Stimulated activated CD4-positive, alpha-beta T cell treated with anti-CD3 and anti-CD28 coated beads, Interleukin-1b, Interleukin-23, amount 100 ng/mL, for 1 hour (primary cell): ENCODE results near the gene NHSL2.

Experiments
- DNase-seq, 2 donors: peaks; one replicate each; pipeline ENCODE4 v3.0.0-alpha.2; 2020; ENCODE audit warnings: low read depth in 2 of 2

Gene NHSL2

GRCh38 chrX:72107320-72107719 lies 196.7 kb downstream of the NHSL2 start:
- no peak for DNase-seq

DNA sequence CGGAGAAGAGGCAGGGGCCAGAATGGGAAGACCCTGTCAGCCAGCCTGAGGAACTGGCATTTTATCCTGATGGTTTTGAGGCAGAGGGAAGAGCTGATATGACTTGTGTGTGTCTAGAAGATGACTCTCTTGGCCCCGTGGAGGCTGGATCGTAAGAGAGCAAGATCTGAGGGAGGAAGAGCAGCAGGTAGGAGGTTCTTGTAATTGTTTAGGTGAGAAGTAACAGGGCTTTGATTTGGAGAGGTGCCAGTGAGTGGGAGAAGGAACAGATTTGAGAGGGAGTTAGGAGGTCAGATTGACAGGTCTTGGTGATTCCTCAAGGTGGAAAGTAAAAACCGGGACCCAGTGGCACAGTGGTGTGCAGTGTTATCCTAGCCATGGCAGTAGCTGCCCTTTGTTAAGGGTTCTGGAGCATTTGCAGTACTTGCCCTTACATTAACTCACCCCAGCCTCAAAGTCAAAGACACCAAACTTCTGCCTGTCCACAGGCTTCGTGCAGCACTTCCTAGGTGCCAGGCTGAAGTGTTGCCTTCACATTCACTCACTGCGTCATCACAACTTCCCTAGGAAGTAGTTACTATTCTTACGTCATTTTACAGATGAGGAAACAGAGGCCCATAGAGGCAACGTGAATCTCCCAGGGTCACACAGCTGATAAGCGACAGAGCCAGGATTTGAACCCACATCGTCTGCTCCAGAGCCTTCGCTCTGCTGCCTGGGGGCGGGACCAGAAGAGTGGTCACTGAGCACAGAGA lies 197.4 kb downstream of the NHSL2 start:
- DNase-seq: no peak

- no peak for DNase-seq
Observed at GRCh38 chrX:72108666-72109065, 198.0 kb downstream of the NHSL2 start.

GRCh38 chrX:72110051-72110875 lies 199.6 kb downstream of the NHSL2 start:
- no peak for DNase-seq

GRCh38 chrX:72110876-72111708 lies 200.4 kb downstream of the NHSL2 start:
- DNase-seq: no peak

- DNase-seq: no peak
Observed at GRCh38 chrX:72113461-72113860, 202.8 kb downstream of the NHSL2 start.

- DNase-seq: no peak
Observed at GRCh38 chrX:72114306-72114705, 203.7 kb downstream of the NHSL2 start.

DNA sequence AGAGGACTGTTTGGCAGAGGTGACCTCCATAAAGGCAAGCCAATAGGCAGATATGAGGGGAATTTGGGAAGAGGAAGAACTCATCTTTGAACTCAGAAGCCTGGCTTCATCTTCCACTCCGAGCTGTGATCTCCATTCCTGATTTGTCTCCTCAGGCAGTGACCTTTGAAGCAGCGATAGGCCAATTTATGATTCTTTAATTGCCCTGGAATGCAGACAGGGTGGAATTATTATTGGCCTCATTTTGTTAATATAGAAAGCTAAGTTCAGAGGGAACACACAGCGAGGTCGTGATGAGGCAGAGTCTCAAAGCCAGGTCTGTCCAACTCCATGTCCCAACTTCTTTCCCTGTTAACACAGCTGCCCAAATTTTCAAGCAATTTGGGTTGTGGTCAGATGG lies 204.2 kb downstream of the NHSL2 start:
- DNase-seq: no peak

GRCh38 chrX:72115380-72115779 lies 204.7 kb downstream of the NHSL2 start:
- DNase-seq: no peak

DNA sequence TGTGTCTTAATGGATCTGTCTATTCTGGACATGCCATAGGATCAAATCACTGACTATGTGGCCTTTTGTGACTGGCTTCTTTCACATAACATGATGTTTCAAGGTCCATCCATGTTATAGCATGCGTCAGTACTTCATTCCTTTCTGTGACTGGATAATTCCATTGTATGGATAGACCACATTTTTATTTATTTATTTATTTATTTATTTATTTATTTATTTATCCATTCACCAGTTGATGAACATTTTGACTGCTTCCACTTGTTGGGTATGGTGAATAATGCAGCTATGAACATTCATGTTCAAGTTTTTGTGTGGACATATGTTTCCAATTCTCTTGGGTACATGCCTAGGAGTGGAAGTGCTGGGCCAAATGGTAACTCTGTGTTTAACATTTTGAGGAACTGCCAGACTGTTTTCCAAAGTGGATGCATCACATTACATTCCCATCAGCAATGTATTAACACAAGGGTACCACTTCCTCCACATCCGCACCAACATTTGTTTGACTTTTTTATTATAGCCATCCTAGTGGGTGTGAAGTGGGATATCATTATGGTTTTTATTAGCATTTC lies 207.1 kb downstream of the NHSL2 start:
- DNase-seq: no peak

GRCh38 chrX:72120837-72121236 lies 210.2 kb downstream of the NHSL2 start:
- no peak for DNase-seq

DNA sequence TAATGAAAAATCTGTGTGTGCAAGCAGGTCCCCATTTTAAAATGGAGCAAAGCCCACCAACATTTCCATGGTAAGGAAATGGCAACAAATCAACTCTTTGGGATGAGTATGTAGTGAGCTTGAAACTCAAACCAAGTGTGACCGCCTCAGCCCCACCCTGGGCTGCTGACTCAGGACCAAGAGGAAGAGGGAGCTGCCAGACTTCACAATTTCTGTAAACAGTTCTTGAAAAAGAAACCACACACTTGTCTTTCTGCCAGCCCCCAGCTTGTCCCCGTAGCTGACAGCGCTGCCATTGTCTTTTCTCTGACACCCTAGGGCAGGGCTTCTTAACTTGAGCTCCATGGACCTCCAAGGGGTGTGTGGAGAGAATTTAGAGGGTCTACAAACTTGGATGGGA lies 210.7 kb downstream of the NHSL2 start:
- no peak for DNase-seq

GRCh38 chrX:72122621-72123337 lies 212.1 kb downstream of the NHSL2 start:
- DNase-seq: no peak

DNA sequence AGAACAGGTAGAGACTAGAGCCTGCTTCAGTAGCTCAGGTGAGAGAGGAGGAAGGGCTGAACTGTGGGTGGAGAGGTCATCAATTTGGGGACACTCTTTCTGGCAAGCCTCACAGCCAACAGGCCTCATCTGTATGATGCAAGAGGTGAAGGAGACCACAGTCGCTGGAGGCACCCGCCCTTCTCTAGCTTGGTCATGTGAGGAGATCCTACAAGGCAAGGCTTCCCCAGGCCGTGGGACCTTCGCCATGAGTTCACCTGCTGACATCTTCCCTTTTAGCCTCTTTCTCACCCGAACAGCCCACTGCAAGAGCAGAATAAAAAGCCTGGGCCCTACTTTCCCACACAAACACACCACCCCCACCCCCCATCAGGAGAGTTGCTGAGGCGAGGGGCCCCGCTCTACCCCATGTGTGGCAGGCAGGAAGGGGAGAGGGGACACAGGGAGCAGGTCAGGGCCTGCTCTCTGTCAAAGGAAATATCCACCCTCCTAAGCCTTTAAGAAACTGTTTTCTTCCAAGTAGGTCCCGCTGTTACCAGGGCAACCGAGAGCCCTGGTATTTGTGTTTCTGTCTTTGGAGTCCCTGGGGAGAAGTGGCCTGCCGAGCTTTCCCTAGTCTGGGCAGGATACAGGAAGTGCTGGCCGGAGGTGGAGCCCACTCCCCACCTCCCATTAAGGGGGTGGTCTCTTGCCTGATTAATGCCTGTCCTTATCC lies 213.0 kb downstream of the NHSL2 start:
- no peak for DNase-seq

- no peak for DNase-seq
Observed at GRCh38 chrX:72124540-72125201, 214.0 kb downstream of the NHSL2 start.

DNA sequence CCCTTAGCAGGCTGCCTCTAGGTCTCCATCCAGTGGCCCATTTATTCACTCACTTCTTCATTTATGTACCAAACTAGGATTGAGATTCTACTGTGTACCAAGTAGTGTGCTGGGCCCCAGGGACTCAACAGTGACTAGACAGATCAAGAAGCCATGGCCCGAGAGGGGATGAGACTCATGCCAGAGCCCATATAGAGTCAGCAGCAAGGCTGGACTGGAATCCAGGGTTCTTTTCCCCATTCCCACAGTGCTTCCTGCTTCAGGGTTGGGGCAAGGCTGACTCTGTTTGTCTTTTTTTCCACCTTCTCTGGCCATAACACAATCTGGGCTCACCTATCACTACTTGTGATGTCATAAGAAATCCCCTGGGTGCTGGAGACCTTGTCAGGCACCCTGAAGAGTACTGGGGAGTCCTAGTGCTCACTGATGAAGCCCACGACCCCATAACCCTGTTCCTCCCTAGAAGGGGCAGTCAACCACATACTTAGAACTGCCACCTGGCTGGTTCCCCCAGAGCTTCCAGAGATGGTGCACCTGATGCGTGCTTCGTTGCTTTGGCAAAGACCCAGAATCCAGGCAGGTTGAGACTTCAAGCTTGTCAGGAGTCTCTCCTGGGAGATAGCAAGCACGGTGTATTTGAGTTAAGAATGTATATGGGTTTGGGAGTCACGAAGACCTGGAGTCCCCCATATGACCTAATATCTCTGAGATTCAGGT lies 214.8 kb downstream of the NHSL2 start:
- no peak for DNase-seq

- DNase-seq: no peak
Observed at GRCh38 chrX:72126048-72126415, 215.4 kb downstream of the NHSL2 start.

- DNase-seq: peak; percentile 62 to 75
Observed at GRCh38 chrX:72126539-72127140, 216.0 kb downstream of the NHSL2 start.

DNA sequence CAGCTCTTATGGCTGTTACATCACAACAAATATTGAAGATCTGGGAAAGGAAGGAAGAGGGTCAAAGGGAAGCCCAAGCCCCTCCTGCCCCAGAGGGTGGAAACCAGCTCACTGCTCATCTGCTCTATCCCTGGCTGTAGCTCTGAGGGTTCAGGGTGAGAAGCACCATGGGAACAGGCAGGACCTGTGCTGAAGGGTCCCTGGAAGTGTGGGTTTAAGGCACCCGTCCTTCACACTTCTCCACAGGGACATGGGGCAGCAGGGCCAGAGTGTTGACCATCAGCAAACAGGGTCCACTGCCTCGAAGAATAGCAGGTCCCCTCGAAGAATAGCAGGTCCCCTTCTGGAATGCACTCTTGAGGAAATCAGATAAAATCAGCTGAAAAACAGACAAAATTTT lies 216.7 kb downstream of the NHSL2 start:
- DNase-seq: no peak
